NCI-H1092 treated with DMSO at 0.1 percent for 48 hours (cell line): ENCODE data around the gene AGXT2.

Experiments used
- DNase-seq: peaks from one replicate; lab custom pipeline; 2025; lab: John Stamatoyannopoulos, UW

AGXT2 gene

GRCh38 chr5:35047785-35048404 lies at the start of gene AGXT2:
TSS of gene AGXT2 (minus strand) at chr5:35047949. CDS start at chr5:35047892, 57 bp downstream.
- no peak for DNase-seq

GRCh38 chr5:35096932-35097331 lies 49.2 kb upstream of the AGXT2 start:
- DNase-seq, result no peak

GRCh38 chr5:35096216-35096615 lies 48.5 kb upstream of the AGXT2 start:
- DNase-seq, result no peak

DNA sequence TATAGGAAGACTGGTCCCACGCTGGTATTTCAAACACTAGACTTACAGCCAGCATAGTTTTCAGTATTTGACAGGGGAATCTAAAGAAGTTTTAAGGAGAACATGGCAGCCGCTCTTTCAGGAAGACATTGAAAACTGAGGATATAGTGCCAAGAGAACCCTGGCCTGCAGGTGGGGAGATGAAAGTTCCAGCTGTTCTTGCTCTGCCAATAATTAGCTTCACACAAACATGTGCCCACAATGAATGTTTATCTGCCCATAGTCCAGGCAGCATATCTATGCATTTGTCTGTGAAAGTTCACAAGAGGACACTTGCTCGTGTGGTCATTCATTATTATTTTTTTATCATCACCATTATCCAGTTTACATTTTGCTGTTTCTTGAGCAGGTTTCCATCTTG lies 47.6 kb upstream of the AGXT2 start:
- DNase-seq, result no peak

DNA sequence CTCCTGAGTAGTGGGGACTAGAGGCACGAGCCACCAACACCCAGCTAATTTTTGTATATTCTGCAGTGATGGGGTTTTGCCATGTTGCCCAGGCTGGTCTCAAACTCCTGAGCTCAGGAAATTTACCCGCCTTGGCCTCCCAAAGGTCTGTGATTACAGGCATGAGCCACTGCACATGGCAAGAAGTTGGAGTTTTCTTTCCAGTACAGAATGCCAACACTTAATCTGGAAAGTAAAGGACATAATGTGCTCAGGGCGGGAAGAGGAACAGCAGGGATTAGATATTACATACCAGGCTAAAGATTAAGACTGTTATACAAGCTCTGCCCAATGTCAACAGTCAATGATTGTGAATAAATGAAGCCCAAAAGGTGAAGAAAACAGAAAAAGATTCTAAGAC lies 47.2 kb upstream of the AGXT2 start:
- DNase-seq, result no peak

- no peak for DNase-seq
These were observed 45.0 kb upstream of the AGXT2 start for GRCh38 chr5:35092703-35093102.

DNA sequence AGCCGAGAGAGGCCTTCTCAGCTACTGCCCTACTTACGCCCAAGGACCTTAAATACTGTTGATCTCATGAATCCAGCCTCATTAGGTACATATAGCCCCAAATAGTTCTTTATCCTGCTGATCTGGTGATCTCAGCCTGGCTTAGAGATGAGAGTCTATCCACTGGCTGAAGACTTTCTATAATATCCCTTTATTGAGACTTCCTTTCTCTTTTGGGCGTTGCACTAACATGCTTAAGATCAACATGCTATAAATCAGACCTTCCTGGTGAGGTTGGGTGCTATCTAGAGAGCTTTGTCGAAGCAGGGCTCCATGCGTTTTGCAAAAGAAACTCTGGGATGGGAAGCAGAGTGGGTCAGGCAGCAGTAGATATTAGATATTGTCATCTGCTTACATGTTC lies 44.0 kb upstream of the AGXT2 start:
- no peak for DNase-seq

DNA sequence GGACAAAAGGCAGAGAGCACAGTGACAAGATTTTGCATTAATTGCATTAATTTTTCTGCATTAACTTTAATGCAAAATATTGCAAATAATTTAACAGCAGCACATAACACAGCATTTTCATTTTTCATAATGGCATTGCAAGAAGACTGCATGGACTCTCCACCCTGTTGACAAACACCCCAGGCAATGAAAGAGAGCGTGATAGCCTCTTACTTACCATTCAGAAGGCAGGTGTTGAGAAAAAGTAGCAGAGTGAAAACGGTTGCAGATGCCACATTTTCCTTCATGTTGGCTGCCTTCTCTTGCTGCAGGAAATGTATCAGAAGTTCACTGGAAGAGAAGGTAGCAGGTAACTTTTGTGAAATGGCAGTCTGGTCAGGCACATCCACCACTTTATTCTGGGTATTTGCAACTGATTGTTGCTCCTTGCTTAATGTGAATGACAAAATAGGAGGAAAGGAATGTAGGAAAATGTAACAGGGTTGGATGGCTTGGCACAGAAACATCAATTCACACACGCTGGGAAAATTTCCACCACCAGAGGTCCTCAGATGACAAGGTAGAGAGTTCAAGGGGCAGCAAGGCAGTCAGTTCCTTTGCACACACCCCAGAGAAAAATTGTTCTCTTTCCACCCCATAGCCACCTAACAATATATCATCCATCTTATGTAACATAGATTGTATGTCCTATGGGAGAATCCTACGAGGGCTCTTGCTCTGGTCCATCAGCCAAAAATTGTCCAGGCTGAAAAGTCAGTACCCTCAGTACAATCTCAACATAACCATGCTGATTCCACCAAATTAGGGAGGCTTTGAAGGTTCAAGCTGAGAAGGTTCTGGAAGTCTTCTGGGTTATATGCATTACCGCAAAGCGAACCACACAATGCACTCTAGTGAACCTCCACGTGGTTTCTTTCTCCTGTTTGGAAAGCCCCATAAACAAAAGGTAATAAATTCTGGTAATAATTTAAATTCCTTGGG lies 41.9 kb upstream of the AGXT2 start:
- peak; percentile 42 for DNase-seq

- DNase-seq, result no peak
These were observed 40.2 kb upstream of the AGXT2 start for GRCh38 chr5:35087991-35088390.

DNA sequence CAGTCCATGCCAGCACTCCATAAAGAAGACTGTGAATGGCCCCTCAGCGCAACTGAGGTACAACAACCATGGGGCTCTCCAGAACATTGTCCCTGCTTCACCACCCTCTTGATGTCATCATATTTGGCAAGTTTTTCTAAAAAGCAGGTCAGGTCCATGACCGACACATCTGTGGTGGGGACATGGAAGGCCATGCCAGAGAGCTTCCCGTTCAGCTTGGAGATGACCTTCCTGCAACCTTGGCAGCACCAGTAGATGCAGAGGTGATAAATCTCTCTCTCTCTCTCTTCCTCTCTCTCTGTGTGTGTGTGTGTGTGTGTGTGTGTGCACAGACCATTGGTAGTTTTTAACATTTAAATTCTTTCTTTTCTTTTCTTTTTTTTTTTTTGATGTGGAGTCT lies 35.4 kb upstream of the AGXT2 start:
- DNase-seq, result no peak

- no peak for DNase-seq
These were observed 34.8 kb upstream of the AGXT2 start for GRCh38 chr5:35082530-35082929.

- DNase-seq, result no peak
These were observed 33.4 kb upstream of the AGXT2 start for GRCh38 chr5:35081134-35081533.

GRCh38 chr5:35073160-35073559 lies 25.4 kb upstream of the AGXT2 start:
- DNase-seq, result no peak

GRCh38 chr5:35069188-35069587 lies 21.4 kb upstream of the AGXT2 start:
- DNase-seq, result no peak

DNA sequence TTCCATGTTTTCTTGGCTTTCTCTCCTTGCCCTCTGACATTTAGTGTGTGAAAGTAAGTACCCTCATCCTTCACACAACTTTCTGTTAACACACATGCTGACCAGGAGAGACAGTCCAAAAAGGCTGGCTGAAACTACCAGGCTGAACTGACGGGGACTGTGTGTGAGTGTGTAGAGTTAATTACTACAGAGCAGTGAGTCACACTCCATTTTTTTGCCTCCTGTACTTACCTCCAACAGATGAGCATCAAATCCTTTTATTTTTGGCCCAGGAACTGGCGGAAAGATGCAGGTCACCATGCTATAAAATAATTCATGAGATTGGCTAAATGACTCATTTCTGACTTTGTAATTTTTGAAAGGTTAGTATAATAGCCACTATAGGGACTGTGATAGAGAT lies 20.2 kb upstream of the AGXT2 start:
- no peak for DNase-seq

GRCh38 chr5:35066260-35066795 lies 18.6 kb upstream of the AGXT2 start:
- no peak for DNase-seq

DNA sequence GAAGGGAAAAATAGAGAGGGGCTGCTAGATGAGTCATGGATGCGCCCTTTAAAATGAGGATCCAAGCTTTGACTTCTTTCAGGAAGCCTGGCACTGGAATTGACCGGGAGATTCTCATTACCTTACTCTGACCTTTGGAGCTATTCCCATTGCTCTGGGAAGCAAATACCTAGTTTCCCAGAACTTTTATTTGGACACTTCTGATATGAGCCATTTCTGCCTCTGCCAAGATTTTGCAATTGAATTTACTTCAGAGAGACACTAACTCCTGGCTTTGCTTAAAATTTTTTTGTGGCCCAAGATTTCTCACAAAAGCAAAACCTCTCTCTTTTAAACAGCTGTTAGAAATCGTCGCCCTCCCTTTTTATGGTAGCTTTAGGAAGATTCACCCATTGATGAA lies 15.7 kb upstream of the AGXT2 start:
- DNase-seq, result no peak

- DNase-seq, result no peak
These were observed 13.5 kb upstream of the AGXT2 start for GRCh38 chr5:35061211-35061770.

GRCh38 chr5:35060236-35060635 lies 12.5 kb upstream of the AGXT2 start:
- no peak for DNase-seq

- no peak for DNase-seq
These were observed 11.5 kb upstream of the AGXT2 start for GRCh38 chr5:35059251-35059650.

DNA sequence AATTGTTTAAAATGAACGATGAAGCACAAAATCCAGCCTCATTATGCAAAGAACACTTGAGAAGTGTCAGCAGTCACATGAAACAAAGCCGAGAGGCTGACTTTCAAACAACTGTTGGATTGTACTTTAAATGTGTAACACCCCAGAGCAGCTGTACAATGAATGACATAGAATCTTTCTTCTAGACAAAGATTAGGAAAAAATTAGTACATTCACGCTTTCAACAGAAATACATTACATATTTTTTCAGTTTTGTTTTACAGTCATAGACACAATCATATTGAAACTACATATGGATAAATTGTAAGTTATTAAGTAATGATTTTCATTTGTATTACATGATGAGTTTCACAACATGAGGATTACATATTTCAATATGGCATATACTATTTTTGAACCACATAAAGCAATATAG lies 10.6 kb upstream of the AGXT2 start:
- no peak for DNase-seq

DNA sequence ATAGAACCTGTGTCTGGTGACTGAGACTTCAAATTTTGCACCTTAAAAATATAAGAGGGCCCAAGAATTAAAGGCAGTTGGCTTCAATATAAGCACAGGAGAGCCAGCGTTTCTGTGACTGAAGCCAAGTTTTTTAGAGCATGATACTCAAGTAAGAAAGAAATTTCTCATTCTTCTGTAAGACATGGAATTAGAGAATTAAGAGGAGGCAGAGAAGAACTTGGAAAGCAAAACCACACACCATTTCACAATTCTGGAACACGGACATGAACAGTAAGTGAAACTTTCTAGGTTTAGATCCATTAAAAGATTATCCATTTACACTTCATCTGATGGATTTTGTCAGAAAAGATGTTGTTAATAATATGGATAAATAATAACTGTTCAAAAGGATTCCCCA lies 8.9 kb upstream of the AGXT2 start:
- no peak for DNase-seq

GRCh38 chr5:35052838-35053237 lies 5.1 kb upstream of the AGXT2 start:
- DNase-seq, result no peak
